Sigmoid colon (tissue), 7 donors: ENCODE measurements around the gene ERVFRD-1. TPM values are rescaled to one million over a fixed set of nuclear protein-coding genes. Genes with fewer than 3 reads are reported as not detected.
A peak's percentile ranks its signal among the peaks of the same experiment; 100 is the strongest.

Experiments used
- DNase-seq: peaks from one replicate; pipeline ENCODE4 v3.0.0-alpha.2; 2019
- H3K27ac ChIP-seq, 4 donors: fragments of 200-600 bp; sonication (generic); one replicate each; pipeline ENCODE4 v1.5.1; 2016 to 2019; ENCODE audit warnings: mild to moderate bottlenecking in 1 of 4
- H3K27me3 ChIP-seq, 3 donors: fragments of 200-600 bp; sonication (generic); one replicate each; pipeline ENCODE4 v1.5.1; 2019; ENCODE audit warnings: mild to moderate bottlenecking in 1 of 3
- H3K36me3 ChIP-seq, 4 donors: fragments of 200-600 bp; sonication (generic); one replicate each; pipeline ENCODE4 v1.5.1; 2016 to 2019
- H3K4me1 ChIP-seq, 4 donors: fragments of 200-600 bp; sonication (generic); one replicate each; pipeline ENCODE4 v1.5.1; 2017 to 2019
- H3K4me3 ChIP-seq, 4 donors: fragments of 200-600 bp; sonication (generic); one replicate each; pipeline ENCODE4 v1.5.1; 2017 to 2019; ENCODE audit warnings: mild to moderate bottlenecking in 2 of 4, moderate library complexity in 1 of 4
- H3K9me3 ChIP-seq, 4 donors: fragments of 200-600 bp in 3 of 4; sonication (generic) in 3 of 4; one replicate each; pipeline versions ENCODE4 v1.5.1 to v1.6.1; 2013 to 2019
- CTCF ChIP-seq, 4 experiments: fragments of 450-650 bp in 3 of 4; fragments of 200-600 bp in 1 of 4; IDR thresholded peaks; one replicate each; pipeline ENCODE4 v1.5.1; 2016 to 2019; ENCODE audit warnings: antibody characterized with exemption in 4 of 4, mild to moderate bottlenecking in 3 of 4, moderate library complexity in 2 of 4
- EP300 ChIP-seq, 4 donors: sonication (generic); formaldehyde crosslinking; IDR thresholded peaks; one replicate each; pipeline ENCODE4 v1.6.1; 2017; ENCODE audit warnings: antibody characterized with exemption in 4 of 4
- POLR2A ChIP-seq, 2 donors: fragments of 450-650 bp; IDR thresholded peaks; one replicate each; pipeline ENCODE4 v1.6.1; 2016; ENCODE audit warnings: antibody characterized with exemption in 2 of 2, mild to moderate bottlenecking in 2 of 2, moderate library complexity in 2 of 2
- POLR2AphosphoS5 ChIP-seq, 4 donors: sonication (generic); formaldehyde crosslinking; IDR thresholded peaks; one replicate each; pipeline ENCODE4 v1.6.1; 2017; ENCODE audit warnings: antibody characterized with exemption in 4 of 4
- WGBS, 2 donors: extraction: QIAGEN DNeasy Blood & Tissue Kit; methylation state at CpG; one replicate each; pipeline ENCODE4 v1.1.7; 2013; 5-methylcytosine and 5-hydroxymethylcytosine counted together
- intact Hi-C: fragments of 100-400 bp; cut with DNase I; formaldehyde crosslinking; loops from one replicate; pipeline ENCODE4 v1.15.1; 2023
- polyA plus RNA-seq, 3 donors: library from polyadenylated mRNA; stranded (reverse); fragments of 200-250 nt; gene quantifications; one replicate each; pipeline ENCODE4 v1.2.3, GENCODE V29; 2013
- total RNA-seq, 4 donors: library from RNA; depleted of rRNA; stranded (reverse); fragments of >200 nt; gene quantifications; one replicate each; pipeline ENCODE4 v1.1.0, GENCODE V29; 2016
- donor health status: healthy with polysubstance abuse.
- donor health status: Bipolar disorder and iron deficiency.
- donor health status: healthy.

ERVFRD-1 gene
- total and polyA plus RNA-seq, 7 donors = 0.03 to 0.60 (median 0.36) TPM; not detected in 4

GRCh38 chr6:11096109-11096508 lies 15.4 kb downstream of the ERVFRD-1 start:
- WGBS, 2 donors = 45 to 67% methylated on average over 4 of the region's 4 CpGs
- no peaks in the 10 kb centered on the region for H3K27me3 ChIP-seq

GRCh38 chr6:11094941-11095340 lies 16.6 kb downstream of the ERVFRD-1 start:
- 21 to 49% methylated on average over 7 of the region's 7 CpGs for WGBS, 2 donors
- no peak for DNase-seq
- H3K27me3 ChIP-seq = no peaks in the 10 kb centered on the region
- TF ChIP-seq POLR2AphosphoS5 (IDR thresholded peaks at IDR 0.05) = no peak
- TF ChIP-seq EP300 (IDR thresholded peaks at IDR 0.05) = no peak
- no peak for TF ChIP-seq CTCF (IDR thresholded peaks at IDR 0.05)
- no peak for TF ChIP-seq POLR2A (IDR thresholded peaks at IDR 0.05)
- H3K27ac ChIP-seq = peak overlapping the region; percentile 97 to 98 (median 98)
- H3K4me1 ChIP-seq = peaks cover 0 to 24% (median 18%) of the 10 kb centered on the region in 4 donors
- peak overlapping the region; percentile 89 to 98 (median 92) for H3K4me3 ChIP-seq
- intact Hi-C loops = loop anchor here (5.0 to 10.0 kb wide), 3 partner anchors 350 to 920 kb away; partner anchors contain the start of genes HIVEP1 and TMEM14B
- no peaks in the 10 kb centered on the region for H3K36me3 ChIP-seq
- no peaks in the 10 kb centered on the region for H3K9me3 ChIP-seq

More at GRCh38 chr6:11096109-11096508, 15.4 kb downstream of the ERVFRD-1 start:
- Histone ChIP-seq H3K9me3 (no peaks in the 10 kb centered on the region), H3K27ac (no peak overlapping the region), H3K36me3 (no peaks in the 10 kb centered on the region), H3K4me1 (peaks cover 0 to 24% (median 18%) of the 10 kb centered on the region in 4 donors), H3K4me3 (no peak overlapping the region)
- intact Hi-C loops = loop anchor here (10.0 kb wide), 2 partner anchors 351 to 919 kb away; partner anchors contain the start of genes HIVEP1 and TMEM14B
- TF ChIP-seq EP300 (IDR thresholded peaks at IDR 0.05) (no peak), POLR2A (IDR thresholded peaks at IDR 0.05) (no peak), CTCF (IDR thresholded peaks at IDR 0.05) (no peak)
- DNase-seq = no peak

- no peaks in the 10 kb centered on the region for H3K9me3 ChIP-seq
- WGBS, 2 donors = 0% methylated on average over 15 of the region's 15 CpGs
- TF ChIP-seq CTCF (IDR thresholded peaks at IDR 0.05) (no peak), POLR2AphosphoS5 (IDR thresholded peaks at IDR 0.05) (no peak), POLR2A (IDR thresholded peaks at IDR 0.05) (no peak), EP300 (IDR thresholded peaks at IDR 0.05) (no peak)
- no peaks in the 10 kb centered on the region for H3K36me3 ChIP-seq
- peak overlapping the region; percentile 89 to 98 (median 92) for H3K4me3 ChIP-seq
- peak; percentile 65 for DNase-seq
- H3K27ac ChIP-seq = peak overlapping the region; percentile 97 to 98 (median 98)
- H3K4me1 ChIP-seq = peaks cover 0 to 24% (median 18%) of the 10 kb centered on the region in 4 donors
- H3K27me3 ChIP-seq = no peaks in the 10 kb centered on the region
- intact Hi-C loops = loop anchor here (5.0 to 10.0 kb wide), 3 partner anchors 350 to 920 kb away; partner anchors contain the start of genes HIVEP1 and TMEM14B
Measured at GRCh38 chr6:11094411-11094851, 17.1 kb downstream of the ERVFRD-1 start.

GRCh38 chr6:11093626-11094410 lies 17.7 kb downstream of the ERVFRD-1 start, which contains the start of gene SMIM13:
TSS of gene SMIM13 (plus strand) at chr6:11093834. CDS start at chr6:11094314, 480 bp downstream.
- WGBS, 2 donors = 0% methylated on average over 90 of the region's 90 CpGs
- intact Hi-C loops = loop anchor here (5.0 to 10.0 kb wide), 3 partner anchors 349 to 921 kb away; partner anchors contain the start of genes HIVEP1 and TMEM14B

More at GRCh38 chr6:11093626-11094410, 17.7 kb downstream of the ERVFRD-1 start, which contains the start of gene SMIM13:
- peak; percentile 98 for DNase-seq
- Histone ChIP-seq H3K9me3 (no peaks in the 10 kb centered on the region), H3K36me3 (no peaks in the 10 kb centered on the region), H3K27ac (peak within 1 kb of the TSS; percentile 97 to 98 (median 98)), H3K27me3 (no peaks in the 10 kb centered on the region), H3K4me1 (peaks cover 0 to 24% (median 18%) of the 10 kb centered on the region in 4 donors), H3K4me3 (peak within 1 kb of the TSS; percentile 89 to 98 (median 92))
- TF ChIP-seq EP300 (IDR thresholded peaks at IDR 0.05) (no peak), POLR2A (IDR thresholded peaks at IDR 0.05) (peak; percentile 54 to 57), POLR2AphosphoS5 (IDR thresholded peaks at IDR 0.05) (peak; percentile 51 to 87 (median 86)), CTCF (IDR thresholded peaks at IDR 0.05) (peak; percentile 33 to 52 (median 42))
